Stimulated activated CD8-positive, alpha-beta memory T cell treated with anti-CD3 and anti-CD28 coated beads, Interleukin-7, amount 100 ng/mL, for 24 hours (primary cell): Measurements from ENCODE around the gene TRIM39.
"Not testable (repeated sequence)": the region's sequence is repeated elsewhere in the genome, so short reads cannot be mapped to it uniquely, and the experiment has no call there.

Source experiments
- DNase-seq: peaks from one replicate; pipeline ENCODE4 v3.0.0-alpha.2; 2020; ENCODE audit warnings: low read depth

TRIM39 gene

GRCh38 chr6:30364591-30364990 lies 37.9 kb downstream of the TRIM39 start:
- no peak for DNase-seq

- not testable (repeated sequence) for DNase-seq
These were observed 42.6 kb downstream of the TRIM39 start for GRCh38 chr6:30369280-30369679.

GRCh38 chr6:30378290-30378937 lies 51.7 kb downstream of the TRIM39 start:
- DNase-seq, result no peak

- no peak for DNase-seq
These were observed 53.7 kb downstream of the TRIM39 start for GRCh38 chr6:30380464-30380863.

GRCh38 chr6:30386166-30386565 lies 59.4 kb downstream of the TRIM39 start:
- no peak for DNase-seq

GRCh38 chr6:30391240-30391639 lies 64.5 kb downstream of the TRIM39 start:
- DNase-seq, result no peak
